HG02884 (cell line): ENCODE data around the gene FRMD4A.
"Not testable (repeated sequence)": the region's sequence is repeated elsewhere in the genome, so short reads cannot be mapped to it uniquely, and the experiment has no call there.

ENCODE experiments used
- ATAC-seq: cut with Tn5 transposase; IDR thresholded peaks from one replicate; pipeline ENCODE4 v1.9.1; 2021; ENCODE audit warnings: mild to moderate bottlenecking, moderate library complexity; ENCODE audit not compliant: unreplicated experiment

Gene FRMD4A

DNA sequence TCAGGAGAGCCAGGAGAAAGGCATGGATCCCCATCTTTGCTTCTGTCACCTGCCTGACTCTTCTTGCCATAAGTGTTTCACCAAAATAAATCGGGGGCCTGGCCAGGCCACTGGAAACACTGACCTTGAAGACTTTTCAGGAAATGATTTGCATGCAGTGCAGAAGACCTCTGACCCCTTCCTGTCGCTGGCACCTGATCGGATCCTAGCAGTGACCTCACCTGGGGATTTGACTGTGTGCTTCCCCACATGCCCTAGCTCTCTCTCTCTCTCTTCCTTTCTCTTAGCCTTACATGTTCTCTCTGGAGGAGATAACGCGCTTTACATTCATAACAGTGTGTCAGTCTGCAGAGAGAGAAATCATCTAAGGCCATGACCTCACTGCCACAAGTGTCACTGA, 500.9 kb downstream of the FRMD4A start:
- no peak for ATAC-seq

DNA sequence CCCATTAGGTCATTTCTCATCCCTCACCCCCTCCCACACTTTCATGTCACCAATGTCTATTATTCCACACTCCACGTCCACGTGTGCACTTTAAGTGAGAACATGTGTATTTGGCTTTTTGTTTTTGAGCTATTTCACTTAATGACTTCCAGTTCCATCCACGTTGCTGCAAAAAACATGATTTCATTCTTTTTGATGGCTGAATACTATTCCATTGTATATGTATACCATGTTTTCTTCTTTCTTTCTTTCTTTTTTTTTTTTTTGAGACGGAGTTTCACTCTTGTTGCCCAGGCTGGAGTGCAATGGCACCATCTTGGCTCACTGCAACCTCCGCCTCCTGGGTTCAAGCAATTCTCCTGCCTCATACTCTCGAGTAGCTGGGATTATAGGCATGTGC, 502.4 kb downstream of the FRMD4A start:
- ATAC-seq, result not testable (repeated sequence)

DNA sequence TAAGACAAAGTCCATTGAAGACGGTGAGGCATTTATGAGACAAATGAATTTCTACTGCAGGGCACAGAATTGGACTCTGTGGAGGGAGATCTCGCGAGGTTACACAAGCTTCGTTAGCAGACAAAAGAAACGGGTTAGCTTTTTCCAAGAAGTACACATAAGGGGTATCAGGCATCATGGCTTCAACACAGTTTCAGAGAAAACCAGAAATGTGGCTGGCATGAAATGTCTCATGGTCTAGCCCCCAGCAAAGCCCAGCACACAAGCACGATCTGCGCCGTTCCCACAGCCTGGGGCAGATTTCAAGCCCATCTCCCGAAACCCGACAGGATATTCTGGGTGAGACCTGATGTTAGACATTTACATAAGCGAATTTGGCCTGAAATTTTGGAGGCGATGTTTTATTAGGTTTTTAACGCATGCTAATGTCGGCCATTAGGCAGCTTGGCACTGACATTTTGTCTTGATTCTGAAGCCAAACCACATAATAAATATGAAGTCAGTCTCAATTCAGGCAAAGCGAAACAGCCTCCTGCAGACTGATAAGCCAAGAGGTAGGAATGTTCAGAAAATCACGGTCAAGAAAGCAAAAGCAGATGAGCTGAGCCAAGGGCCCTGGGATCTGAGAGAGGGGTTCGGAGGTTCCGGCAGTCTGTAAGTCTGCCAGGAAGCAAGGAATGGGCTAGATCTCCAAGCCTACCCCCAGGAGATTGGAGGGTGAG, 503.5 kb downstream of the FRMD4A start:
- ATAC-seq, result no peak

DNA sequence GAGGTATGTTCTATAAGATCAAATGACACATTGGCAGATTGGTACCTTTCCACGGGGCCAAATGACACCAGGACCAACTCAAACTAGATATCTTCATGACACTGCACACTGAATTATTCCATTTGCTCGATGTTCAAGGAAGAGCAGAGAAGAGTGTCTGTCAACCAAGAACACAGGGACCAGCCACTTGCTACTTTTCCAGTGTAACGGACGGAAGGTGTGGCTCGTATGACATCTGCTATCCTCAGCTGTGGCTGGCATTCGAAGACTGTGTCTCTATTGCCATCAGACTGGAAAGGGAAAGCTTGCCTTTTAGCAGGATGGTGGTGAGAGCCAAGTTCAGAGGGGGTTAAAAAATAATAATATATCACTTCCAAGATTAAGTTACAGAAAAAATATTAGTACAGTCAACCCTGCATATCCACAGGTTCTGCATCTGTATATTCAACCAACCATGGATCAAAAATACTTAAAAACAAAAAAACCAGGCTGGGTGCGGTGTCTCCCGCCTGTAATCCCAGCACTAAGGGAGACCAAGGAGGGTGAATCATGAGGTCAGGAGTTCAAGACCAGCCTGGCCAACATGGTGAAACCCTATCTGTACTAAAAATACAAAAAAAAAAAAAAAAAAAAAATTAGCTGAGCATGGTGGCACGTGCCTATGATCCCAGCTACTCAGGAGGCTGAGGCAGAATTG, 506.9 kb downstream of the FRMD4A start:
- ATAC-seq, result no peak

DNA sequence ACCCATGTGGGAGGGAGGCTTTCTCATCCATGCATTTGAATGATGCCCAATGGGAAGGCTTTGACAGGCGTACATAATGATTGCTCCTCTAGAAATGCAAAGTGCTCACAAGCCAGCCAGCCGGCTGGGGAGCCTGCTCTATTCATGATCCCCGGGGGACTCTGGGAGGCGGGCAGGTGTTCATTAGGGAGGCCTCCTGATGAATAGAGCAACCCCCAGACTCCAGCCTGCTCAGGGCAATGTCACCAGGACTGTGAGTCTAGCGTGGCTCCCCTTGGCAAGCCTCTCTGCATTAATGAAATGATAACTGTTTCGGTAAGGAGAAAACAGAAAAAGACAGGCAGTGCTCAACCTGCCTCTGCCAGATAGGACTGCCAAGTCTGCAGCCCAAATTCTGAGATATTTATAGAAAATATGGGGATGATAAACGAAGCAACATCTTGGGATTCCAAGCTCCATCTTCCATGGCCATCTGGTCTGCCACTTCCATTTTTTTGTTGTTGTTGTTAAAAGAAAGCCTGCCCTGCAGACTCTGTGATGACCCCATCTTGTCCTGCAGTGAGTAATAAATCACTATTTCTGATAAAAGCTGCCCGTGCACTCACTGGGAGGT, 507.5 kb downstream of the FRMD4A start:
- no peak for ATAC-seq

DNA sequence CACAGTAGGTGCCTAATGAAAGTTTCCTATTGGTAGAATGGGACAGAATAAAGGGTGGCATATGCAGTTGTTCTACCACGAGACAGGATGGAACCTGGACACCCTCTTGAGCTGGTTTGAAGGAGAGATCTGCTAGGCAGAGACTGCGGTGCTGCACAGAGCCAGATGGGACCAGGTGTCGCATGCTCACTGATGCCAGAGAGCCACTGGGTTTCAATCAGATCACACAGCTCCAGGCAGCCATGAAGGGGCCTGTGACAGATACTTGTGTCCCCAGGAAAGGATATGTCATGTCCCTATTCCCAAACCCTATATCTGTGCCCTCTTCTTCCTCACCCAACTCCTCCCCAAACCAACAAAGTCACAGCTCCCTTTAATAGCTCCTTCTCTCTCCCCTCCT, 508.2 kb downstream of the FRMD4A start:
- ATAC-seq, result no peak

DNA sequence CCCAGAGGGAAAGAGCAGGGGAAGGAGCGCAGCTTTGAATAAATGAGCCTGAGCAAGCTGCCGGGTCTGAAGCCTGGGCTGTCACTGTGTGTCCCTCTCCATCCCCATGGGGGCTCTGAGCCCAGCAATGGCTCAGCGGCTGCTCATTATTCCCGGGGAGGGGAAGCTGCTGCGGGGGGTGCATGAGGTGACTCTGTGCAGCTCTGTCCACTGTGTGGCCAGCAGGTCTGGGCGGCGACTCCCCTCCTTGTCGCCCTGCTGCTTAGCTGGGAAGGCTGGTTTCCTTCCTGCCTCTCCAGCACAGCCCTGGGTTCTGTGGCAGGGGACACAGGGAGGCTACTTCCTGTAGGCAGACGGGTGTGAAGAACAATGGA, 509.8 kb downstream of the FRMD4A start:
- no peak for ATAC-seq

DNA sequence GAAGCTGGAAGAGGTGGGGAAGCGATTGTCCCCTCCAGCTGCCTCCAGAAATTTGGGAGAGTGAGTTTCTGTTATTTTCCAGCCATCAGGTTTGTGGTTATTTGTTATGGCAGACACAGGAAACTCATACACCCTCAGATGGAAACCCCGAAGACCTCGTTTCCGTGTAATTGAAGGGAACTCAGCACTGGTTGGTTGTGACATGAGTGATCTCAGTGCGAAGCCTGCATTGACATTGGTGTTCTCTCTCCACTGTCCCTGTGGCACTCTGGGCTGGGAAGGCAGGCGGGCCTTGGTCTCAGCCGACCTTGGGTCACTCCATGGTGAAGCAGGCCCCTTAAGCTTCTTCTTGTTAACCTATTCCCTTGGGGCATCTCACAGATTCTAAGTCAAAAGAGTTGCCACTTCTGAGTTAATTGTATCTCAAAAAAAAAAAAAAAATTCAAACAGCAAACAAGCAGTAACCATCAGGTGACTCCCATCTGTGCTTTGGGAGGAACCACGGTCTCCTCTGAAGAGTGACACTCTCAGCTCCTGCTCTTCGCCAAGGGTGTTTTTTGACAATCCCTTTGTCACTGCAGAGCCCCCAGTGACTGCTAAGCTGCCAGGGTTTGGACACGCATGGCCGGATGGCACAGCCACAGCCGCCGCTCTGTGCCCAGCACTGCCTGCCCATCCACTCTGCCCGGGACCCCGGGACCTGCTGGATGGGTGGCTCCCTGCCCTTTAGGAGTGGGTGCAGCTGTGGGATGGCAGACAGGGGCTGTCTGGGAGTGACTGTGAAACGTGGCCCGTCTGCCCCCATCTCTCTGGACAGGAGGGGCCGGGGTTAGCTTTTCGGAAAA, 510.4 kb downstream of the FRMD4A start:
- ATAC-seq, result no peak

DNA sequence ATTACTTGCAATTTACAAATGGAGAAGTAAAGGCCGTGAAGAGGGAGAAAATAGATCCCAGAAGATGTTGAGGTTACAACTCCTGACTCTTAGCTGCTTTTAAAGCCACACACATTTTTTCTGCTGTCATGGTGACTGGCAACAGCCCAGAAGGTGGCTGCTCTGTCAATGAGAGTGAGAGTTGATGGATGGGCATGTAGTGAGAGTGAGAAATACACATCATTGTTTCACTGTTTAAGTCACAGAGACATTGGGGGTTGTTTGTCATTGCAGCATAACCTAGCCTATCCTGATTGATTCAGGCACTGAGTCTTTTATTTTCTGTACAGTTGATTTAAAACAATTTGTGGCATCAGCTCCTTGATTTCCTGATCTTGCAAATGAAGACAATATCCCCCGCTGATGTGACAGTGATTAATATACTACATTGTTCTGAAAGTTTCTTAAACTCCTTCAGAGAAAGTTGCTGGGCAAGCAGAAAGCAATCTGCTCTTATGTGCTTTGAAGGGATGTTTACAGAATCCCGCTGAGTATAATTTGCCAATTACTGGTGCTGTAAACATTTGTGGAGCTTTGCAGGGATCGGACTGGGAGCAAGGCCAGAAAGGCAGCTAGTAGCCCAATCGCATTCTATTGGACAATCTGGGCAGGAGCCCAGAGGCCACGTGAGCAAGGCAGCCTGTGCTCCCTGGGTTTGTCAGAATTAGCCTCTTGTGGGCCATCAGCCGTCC, 514.4 kb downstream of the FRMD4A start:
- ATAC-seq, result no peak

DNA sequence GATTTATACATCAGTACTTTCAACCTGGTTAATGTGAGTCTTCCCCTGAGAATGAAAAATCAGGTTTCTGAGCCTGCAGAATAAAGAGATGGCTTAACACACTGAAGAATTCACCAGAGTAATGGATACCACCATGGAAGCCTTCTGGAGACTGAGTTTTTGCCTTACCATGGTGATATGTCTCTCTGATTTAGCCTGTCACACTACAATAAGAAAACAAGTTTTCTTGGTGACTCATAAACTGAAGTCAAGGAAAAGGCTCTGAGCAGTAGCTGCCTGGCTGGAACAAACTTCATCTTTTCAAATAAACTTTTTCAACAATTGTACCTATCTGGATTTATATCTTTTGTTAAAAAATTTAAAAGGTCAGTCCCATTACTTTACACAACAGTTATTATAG, 515.0 kb downstream of the FRMD4A start:
- no peak for ATAC-seq

DNA sequence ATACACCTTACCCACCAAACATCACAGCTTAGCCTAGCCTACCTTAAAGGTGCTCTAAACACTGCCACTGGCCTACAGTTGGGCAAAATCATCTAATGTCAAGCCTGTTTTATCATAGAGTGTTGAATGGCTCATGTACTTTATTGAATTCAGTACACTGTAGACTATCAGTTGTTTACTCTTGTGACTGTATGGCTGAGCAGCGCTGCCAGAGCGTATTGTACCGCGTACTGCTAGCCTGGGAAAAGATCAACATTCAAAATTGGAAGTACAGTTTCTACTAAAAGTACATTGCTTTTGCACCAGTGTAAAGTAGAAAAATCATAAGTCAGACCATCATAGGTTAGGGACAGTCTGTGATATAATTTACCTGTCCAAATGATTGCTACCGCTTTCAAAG, 517.2 kb downstream of the FRMD4A start:
- no peak for ATAC-seq

DNA sequence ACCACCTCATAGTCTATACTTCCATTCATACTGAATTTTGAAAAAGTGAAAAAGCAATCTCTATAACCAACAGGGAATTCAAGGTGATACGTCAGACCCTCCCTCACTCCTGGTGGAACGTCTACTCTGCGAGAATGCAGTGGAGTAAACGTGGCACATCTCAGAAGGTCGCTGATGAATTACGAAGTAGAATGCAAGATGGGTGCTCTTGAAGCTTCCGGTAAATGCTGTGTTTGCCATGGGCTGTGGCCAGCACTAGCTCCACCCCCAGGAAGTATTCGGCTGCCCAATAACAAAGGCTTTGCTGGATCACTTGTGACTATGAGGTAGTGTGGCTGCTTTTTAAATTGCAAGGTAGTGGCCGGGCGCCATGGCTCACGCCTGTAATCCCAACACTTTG, 517.9 kb downstream of the FRMD4A start:
- ATAC-seq, result no peak

DNA sequence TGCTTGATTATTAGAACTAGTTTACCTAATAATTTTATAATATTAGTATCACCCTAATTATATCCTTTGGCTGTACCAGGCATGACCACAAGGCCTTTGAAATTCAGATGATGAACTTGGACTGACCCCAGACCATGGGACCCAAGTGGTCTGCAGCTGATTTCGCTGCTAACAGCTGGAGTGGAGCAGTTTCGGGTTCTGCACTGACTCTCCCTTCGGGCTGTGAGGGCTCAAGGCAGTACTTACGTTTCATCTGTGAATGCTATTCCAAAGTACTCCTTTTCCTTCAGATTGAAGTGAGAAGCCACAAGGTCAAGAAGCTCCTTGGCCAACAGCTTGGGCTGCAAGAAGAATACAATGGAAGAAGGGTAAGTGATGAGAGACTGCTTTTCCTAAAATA, 520.2 kb downstream of the FRMD4A start:
- no peak for ATAC-seq

DNA sequence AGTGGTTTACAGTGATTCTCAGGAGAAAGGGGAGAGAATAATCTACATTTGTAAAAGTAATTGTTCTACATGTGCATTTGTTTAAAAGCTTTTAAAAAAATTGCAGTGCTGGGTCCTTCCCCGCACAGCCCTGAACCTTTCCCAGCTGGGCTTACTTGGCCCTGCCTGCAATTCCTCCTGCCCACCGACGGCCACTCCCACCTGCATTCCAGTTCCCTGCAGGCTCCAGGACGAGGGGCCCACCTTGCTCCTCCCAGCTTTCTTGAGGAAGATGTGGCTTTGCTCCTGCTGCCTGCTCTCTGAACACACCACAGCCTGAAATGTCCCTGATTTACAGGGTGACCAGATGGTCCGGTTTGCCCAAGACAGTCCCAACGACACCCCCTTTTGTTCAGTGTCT, 521.3 kb downstream of the FRMD4A start:
- ATAC-seq, result no peak

DNA sequence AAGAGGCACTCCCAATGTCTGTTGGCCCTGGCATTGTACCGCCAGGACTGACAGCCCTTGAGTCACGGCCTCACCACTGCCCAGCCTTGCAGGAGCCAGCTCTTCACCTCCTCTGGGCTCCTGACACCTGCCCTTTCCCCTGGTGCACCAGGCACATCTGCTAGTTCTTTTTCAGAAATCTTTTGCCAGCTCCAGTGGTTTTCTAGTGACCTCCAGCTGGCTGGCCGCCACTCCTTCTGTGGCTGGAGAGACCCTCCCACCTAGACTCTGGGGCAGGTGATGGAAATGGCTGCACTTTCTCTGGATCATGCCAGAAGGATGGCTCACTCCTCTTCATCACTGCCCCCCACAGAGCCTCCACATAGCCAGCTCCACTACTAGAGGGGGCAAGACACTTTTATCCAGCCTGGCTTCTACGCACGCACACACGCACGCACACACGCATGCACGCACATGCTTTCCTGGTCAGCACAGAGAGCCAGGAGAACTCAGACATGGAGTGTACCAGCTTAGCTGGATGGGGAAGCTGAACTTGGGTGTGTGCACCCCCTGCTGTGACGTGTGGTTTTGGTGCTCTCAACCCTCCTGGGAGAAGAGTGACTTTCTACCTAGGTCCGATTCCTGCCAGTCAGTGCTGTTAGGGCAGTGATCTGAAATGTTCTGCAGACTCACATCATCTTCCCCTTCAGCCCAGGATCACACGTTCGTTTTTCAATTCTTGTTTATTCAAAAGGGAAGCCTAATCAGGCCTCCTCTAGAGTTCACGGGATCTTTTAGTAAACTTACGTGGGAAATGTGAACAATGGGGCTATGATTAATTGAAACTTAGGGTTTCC, 522.0 kb downstream of the FRMD4A start:
- ATAC-seq, result no peak

DNA sequence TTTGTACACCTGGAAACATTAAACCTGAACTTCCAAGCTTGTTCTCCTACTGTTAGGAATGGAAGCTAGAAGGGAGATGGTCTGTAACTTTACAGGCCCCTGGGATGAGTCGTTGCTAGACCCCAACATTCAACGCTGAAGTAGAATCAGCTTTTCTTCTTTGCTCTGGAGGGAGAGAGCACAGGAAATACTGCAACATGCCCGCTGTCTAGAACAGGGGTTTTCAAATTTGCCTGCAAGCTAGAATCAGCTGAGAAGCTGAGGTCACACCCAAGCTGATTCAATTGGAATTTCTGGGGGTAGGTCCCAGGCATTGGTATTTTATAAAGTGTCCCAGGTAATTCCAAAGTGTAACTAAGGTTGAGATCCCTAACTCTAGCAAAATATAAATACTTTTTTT, 524.3 kb downstream of the FRMD4A start:
- no peak for ATAC-seq

DNA sequence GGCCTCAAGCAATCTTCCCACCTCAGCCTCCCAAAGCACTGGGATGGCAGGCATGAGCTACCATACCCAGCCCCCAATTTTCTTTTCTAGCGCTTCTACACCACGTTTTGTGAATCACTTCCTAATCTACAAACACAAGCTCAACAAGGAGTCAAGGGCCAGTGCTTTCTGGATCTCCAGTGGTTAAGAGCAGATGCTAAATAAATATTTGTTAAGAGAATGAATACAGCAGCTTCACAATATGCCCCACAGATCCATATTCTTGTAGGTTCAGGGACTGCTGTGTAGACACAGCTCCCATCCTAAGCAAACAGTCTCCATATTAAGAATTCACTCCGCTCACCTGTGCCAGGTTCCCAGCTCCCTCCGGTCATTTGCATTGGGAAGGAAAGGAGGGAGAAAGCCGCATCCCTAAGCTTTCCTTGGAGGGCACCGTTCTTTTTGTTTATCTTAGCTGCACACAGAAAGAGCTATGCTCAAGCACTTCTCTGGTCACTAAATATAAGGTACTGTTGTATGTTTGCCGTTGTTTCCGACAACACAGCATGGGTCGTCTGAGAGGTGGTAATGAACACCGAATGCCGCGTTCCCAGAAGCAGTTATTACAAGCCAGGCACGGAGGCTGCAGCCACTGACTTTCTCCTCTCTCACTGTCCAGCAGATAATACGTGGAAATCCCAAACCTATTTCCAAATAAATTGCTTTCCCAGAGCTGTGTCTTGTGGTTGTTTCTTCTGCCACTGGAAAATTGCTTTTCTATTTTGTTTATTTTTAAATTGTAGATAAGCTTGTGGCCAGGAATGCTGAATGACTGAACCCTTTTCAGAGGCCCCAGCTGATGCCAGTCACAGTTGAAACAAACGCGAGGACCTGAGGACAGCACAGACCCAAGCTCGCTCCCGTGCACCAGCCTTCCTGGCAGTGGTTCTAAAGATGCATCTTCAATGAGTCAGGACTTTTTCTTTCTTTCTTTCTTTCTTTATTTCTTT, 526.9 kb downstream of the FRMD4A start:
- no peak for ATAC-seq

DNA sequence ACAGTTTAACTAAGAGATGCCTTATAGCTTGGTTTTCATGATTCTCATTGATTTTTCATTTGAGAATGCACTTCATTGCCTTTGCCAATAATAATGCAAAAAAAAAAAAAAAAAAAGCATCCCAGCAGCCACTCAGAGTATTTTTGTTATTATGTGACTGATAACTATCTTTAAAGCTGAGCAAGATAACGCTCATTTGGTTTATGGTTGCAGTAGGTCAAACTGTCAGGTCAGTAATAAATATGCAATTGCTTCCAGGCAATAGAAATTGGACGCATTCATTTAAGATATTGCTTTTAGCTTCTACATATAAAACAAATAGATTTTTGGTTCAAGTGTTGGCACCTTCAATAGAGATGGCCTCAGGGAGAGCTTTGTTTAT, 528.8 kb downstream of the FRMD4A start:
- no peak for ATAC-seq
